Nephron progenitor cell (in vitro differentiated cells): Measurements from ENCODE around the gene LEFTY2.

Source experiments
- DNase-seq: peaks from one replicate; pipeline ENCODE4 v3.0.0; 2021
- H3K27ac Mint-ChIP-seq: 2 replicates; pipeline ENCODE4 v1.8.0; 2021; ENCODE audit warnings: mild to moderate bottlenecking, moderate library complexity, mixed read lengths
- H3K27me3 Mint-ChIP-seq: 2 replicates; pipeline ENCODE4 v1.8.0; 2021; ENCODE audit warnings: mild to moderate bottlenecking, low read depth, mixed read lengths; ENCODE audit not compliant: poor library complexity
- H3K36me3 Mint-ChIP-seq: 2 replicates; pipeline ENCODE4 v1.8.0; 2021; ENCODE audit warnings: low read depth, mixed read lengths
- H3K4me1 Mint-ChIP-seq: 2 replicates; pipeline ENCODE4 v1.8.0; 2021; ENCODE audit warnings: mixed read lengths
- H3K4me3 Mint-ChIP-seq: 2 replicates; pipeline ENCODE4 v1.8.0; 2021; ENCODE audit warnings: mild to moderate bottlenecking, moderate library complexity, mixed read lengths
- H3K9me3 Mint-ChIP-seq: 2 replicates; pipeline ENCODE4 v1.8.0; 2021; ENCODE audit warnings: mild to moderate bottlenecking, moderate library complexity, mixed read lengths
- TF ChIP-seq, protein P1 (sequence below): fragments of 200-600 bp; sonication (generic); IDR thresholded peaks from 2 replicates; pipeline ENCODE4 v1.5.0; 2021; ENCODE audit warnings: antibody characterized with exemption

LEFTY2 gene

DNA sequence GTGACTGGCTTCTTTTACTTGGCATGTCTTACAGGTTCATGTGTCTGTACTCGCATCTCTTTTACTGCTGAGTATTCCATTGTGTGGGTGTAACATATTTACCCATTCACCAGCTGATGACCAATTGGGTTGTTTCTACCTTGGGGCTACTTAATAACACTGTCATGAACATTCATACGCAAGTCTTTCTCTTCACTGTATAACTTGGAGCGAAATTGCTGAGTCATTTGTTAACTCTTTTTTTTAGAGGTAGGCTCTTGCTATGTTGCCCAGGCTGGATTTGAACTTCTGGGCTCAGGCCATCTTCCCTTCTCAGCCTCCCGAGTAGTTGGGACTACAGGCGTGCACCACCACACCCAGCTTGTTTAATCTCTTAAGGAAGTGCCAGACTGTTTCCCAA lies 23.5 kb downstream of the LEFTY2 start:
- Mint-ChIP-seq H3K27ac (peak overlapping the region; percentile 49), H3K4me1 (peaks cover 18% of the 10 kb centered on the region), H3K27me3 (peaks cover 13% of the 10 kb centered on the region), H3K36me3 (peaks cover 37% of the 10 kb centered on the region), H3K4me3 (no peak overlapping the region), H3K9me3 (no peaks in the 10 kb centered on the region)
- no peak for DNase-seq
- TF ChIP-seq, protein P1, sequence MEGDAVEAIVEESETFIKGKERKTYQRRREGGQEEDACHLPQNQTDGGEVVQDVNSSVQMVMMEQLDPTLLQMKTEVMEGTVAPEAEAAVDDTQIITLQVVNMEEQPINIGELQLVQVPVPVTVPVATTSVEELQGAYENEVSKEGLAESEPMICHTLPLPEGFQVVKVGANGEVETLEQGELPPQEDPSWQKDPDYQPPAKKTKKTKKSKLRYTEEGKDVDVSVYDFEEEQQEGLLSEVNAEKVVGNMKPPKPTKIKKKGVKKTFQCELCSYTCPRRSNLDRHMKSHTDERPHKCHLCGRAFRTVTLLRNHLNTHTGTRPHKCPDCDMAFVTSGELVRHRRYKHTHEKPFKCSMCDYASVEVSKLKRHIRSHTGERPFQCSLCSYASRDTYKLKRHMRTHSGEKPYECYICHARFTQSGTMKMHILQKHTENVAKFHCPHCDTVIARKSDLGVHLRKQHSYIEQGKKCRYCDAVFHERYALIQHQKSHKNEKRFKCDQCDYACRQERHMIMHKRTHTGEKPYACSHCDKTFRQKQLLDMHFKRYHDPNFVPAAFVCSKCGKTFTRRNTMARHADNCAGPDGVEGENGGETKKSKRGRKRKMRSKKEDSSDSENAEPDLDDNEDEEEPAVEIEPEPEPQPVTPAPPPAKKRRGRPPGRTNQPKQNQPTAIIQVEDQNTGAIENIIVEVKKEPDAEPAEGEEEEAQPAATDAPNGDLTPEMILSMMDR = no peak

DNA sequence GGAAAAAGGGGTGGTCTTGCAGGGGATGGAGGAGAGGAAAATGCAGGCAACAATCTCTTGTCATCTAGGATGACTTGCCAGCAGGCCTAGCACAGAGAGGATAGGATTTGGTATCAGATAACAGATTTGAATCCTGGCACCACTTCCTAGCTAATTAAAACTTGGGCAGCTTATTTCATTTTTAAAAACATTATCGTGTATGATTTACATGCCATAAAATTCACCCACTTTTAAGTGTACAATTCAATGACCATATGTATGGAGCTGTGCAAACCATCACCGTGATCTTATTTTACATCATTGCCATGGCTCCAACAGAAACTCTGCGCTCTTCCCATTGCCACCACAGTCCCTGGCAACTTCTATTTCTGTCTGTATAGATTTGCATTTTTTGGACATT lies 23.9 kb downstream of the LEFTY2 start:
- no peak overlapping the region for H3K27ac Mint-ChIP-seq
- H3K36me3 Mint-ChIP-seq = peaks cover 39% of the 10 kb centered on the region
- no peak for DNase-seq
- peaks cover 16% of the 10 kb centered on the region for H3K27me3 Mint-ChIP-seq
- peaks cover 15% of the 10 kb centered on the region for H3K4me1 Mint-ChIP-seq
- TF ChIP-seq, protein P1 = no peak
- no peak overlapping the region for H3K4me3 Mint-ChIP-seq
- no peaks in the 10 kb centered on the region for H3K9me3 Mint-ChIP-seq

DNA sequence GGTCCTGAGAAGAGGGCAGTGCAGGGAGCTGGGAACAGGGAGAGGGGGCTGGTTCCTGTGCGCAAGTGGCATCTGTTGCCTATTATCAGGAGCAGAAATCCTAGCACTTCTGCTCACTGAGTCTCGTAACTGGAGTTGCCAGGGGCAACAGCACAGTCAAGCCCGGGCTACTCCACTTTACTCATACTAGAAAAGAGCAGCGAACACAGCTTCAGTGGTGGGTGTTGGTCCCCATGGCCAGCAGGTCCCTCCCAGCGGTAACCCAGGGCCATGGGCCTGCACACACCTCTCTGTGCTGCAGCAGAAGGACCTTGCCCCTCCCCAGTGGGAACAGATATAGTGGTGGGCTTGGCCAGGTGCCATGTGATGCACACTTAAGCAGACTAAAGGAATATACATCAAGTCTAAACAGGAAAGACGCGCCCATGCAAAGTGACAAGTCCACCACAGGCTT lies 25.5 kb downstream of the LEFTY2 start:
- peaks cover 15% of the 10 kb centered on the region for H3K4me1 Mint-ChIP-seq
- peaks cover 21% of the 10 kb centered on the region for H3K27me3 Mint-ChIP-seq
- no peak for DNase-seq
- H3K9me3 Mint-ChIP-seq = no peaks in the 10 kb centered on the region
- TF ChIP-seq, protein P1 = no peak
- H3K4me3 Mint-ChIP-seq = no peak overlapping the region
- H3K36me3 Mint-ChIP-seq = peaks cover 39% of the 10 kb centered on the region
- H3K27ac Mint-ChIP-seq = no peak overlapping the region

- Mint-ChIP-seq H3K27ac (no peak overlapping the region), H3K9me3 (no peaks in the 10 kb centered on the region), H3K36me3 (peaks cover 33% of the 10 kb centered on the region), H3K27me3 (peaks cover 21% of the 10 kb centered on the region), H3K4me3 (no peak overlapping the region), H3K4me1 (peaks cover 15% of the 10 kb centered on the region)
- TF ChIP-seq, protein P1 = no peak
- no peak for DNase-seq
Measured at GRCh38 chr1:225914947-225915346, 26.1 kb downstream of the LEFTY2 start.

- DNase-seq = no peak
- Mint-ChIP-seq H3K27ac (no peak overlapping the region), H3K36me3 (peaks cover 27% of the 10 kb centered on the region), H3K4me3 (no peak overlapping the region), H3K4me1 (peaks cover 15% of the 10 kb centered on the region), H3K27me3 (peaks cover 21% of the 10 kb centered on the region), H3K9me3 (no peaks in the 10 kb centered on the region)
- TF ChIP-seq, protein P1 = no peak
Measured at GRCh38 chr1:225914391-225914790, 26.6 kb downstream of the LEFTY2 start.
